DMS53 (cell line): ENCODE results near the gene POLE.
A peak's percentile ranks its signal among the peaks of the same experiment; 100 is the strongest.

Experiments used
- DNase-seq: peaks from one replicate; lab custom pipeline; 2025; lab: John Stamatoyannopoulos, UW

The POLE gene

DNA sequence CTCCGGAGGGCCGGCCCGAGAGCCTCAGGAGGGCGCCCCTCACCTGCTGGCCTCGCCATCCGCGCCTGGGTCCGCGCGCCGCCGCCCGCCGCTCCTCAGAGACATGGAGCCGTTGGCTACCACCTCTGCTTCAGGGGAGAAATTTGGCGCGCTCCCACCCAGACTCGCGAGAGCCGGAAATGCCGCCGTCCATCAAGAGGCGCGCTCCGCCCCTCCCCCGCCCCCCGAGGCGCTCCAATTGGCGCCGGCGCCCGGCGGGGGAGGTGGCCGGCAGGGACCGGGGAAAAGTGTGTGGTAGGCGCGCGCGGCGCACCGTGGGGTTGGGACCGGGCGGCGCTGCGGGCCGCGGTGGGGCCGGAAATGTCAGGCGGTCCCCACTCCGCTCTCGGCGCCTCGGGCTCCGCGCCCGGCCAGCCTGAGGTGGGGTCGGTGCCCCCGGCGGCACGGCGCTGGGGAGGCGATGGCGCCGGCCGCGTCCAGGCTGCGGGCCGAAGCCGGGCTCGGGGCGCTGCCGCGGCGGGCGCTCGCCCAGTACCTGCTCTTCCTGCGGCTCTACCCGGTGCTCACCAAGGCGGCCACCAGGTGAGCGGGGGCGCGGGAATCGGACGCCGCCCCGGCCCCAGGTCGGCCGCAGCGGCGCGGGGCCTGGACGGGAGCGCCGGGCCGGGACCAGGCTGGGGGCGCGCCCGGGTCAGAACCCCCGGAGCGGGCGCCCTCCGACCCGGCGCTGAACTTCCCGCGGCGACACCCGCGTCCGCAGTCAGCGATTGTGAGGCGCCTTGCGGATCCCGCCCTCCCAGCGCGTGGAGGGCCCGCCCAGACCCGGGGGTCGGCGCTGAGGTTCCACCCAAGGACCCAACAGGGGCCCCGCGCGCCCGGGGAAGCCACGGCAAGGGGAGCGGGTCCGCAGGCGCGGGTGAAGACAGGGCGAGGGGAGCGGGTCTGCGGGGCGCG lies at the start of gene POLE, which contains the start of gene PXMP2:
TSS of gene POLE (minus strand) at position 132 of the 954 bp plus-strand sequence. CDS start at position 105, 27 bp downstream.
TSS of gene PXMP2 (plus strand) at position 377 of the 954 bp plus-strand sequence. CDS start at position 461, 84 bp downstream.
- DNase-seq = peak; percentile 98

DNA sequence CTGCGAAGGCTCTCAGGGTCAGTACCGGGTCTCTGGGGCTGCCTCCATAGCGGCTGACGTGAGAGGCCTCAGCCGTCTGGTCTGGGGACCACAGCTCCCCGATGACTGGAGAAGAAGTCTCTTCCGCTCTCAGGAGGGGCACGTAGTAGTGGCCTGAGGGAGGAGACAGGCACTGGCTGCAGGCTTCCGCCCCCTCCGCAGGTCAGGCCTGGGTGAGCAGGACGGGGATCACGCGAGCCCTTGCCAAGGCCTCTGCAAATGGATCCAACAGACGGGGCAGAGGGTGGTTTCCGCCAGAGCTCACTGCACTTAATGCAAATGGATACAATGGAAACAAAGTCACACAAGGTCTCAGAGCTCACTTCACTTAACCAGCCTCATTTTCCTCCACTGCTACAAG lies 49.8 kb upstream of the POLE start:
- DNase-seq = no peak

DNA sequence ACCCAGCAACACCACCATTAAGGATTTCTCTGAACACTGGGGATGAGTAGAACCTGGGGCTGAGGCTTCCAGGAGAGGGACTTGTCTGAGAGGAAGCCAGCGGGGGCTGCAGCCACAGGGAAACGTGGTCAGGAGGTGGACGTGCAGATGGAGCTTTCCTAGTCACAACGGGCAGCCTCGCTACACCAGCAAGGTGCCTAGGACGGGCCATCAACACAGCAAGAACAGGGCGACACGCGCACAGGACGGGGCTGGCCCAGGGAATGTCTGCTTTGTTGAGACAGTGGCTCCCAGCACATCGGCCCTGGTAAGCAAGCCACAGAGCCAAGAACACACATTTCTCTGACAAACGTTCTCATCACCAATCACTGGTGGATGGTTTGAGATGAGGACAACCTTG lies 49.2 kb upstream of the POLE start:
- no peak for DNase-seq

- DNase-seq = no peak
Measured at GRCh38 chr12:132735496-132735895, 48.4 kb upstream of the POLE start.

DNA sequence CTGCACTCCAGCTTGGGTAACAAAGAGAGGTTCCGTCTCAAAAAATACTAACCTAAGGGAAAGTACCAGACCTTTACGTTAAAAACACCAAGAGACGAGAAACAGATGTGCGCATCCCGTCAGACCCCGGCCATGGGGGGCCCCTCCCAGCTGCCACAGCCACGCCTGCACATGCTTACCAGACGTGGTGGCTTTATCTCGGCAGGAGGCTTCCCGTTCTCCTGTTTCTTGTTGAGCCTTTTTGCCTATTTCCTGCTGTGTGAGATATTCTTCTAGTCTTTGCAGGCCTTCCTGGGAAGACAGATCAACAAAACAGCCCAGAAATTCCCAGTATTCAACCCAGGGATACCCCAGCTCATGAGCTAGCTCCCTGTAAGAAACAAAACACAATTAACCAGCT lies 47.1 kb upstream of the POLE start:
- DNase-seq = no peak

DNA sequence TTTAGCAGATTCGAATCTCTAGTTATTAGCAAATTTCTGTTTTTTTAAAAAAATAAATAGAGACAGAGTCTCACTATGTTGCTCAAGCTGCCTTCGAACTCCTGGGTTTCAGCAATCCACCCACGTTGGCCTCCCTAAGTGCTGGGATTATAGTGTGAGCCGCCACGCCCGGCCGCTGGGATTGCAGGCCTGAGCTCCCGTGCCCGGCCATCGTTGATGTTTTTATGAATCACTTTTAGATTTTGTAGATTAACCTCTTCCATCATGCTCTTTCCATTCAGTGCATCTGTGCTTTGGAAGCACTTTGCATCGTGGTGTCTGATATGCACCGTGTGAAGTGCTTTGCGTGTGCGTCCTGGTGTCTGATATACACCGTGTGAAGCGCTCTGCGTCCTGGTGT lies 44.4 kb upstream of the POLE start:
- DNase-seq = no peak

- DNase-seq = no peak
Measured at GRCh38 chr12:132730353-132730752, 43.2 kb upstream of the POLE start.

DNA sequence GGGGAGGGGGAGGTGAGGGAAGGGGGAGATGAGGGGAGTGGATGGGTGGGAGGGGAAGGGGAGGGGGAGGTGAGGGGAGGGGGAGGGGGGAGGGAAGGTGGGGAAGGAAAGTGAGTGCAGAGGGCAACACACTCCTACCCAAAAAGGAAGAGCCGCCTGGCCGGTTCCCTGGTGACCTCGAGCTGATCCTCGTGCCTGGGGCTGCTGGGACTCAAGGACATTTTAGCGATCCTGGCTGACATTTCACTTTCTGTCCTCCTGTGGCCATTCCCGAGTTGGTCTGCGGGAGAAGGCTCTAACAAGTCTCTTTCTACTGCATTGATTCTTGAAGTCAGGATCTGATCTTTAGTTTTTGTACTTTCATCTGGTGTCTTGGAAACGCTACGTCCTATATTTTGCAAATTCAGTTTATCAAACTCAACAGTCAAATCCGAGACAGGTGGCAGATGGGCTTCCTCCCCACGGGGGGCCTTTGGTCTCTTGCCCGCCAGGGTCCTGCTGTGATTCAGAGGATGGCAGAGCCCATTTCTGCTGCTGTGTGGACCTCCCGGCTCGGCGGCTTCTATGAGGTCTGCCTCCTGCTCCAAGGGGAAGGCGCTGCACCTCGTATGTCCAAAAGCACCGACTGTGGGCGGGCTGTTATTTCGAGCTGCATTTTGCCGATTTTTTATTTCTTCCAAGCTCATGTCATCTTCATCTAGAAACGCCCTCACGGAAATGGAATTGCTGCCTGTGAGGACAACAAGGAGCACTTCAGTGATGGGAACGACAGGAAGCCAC lies 42.6 kb upstream of the POLE start:
- peak; percentile 63 for DNase-seq

GRCh38 chr12:132728502-132728901 lies 41.4 kb upstream of the POLE start:
- DNase-seq = no peak

GRCh38 chr12:132727091-132727794 lies 40.1 kb upstream of the POLE start:
- DNase-seq = no peak

DNA sequence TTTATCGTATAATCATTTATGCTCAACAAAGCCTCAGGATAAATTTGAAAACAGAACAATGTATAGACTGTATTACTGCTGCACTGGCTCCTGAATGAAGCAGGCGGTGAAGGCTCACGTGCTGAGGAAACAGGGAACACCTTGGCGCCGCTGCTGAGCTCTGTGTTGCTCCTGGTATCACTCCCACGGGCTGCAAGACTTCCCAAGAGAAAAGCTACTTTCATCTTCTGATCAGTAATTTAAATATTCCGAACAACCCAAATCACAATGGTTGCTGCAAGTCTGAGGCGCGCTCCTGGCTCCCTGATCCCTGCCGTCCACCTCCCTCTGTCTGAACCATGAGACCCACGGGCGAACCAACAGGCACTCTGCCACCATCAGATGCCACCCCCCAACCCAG lies 39.2 kb upstream of the POLE start:
- no peak for DNase-seq

GRCh38 chr12:132724506-132725241 lies 37.5 kb upstream of the POLE start:
- no peak for DNase-seq

GRCh38 chr12:132723764-132724140 lies 36.6 kb upstream of the POLE start:
- DNase-seq = no peak

- DNase-seq = no peak
Measured at GRCh38 chr12:132723015-132723763, 36.0 kb upstream of the POLE start.

- no peak for DNase-seq
Measured at GRCh38 chr12:132720606-132721345, 33.6 kb upstream of the POLE start.

DNA sequence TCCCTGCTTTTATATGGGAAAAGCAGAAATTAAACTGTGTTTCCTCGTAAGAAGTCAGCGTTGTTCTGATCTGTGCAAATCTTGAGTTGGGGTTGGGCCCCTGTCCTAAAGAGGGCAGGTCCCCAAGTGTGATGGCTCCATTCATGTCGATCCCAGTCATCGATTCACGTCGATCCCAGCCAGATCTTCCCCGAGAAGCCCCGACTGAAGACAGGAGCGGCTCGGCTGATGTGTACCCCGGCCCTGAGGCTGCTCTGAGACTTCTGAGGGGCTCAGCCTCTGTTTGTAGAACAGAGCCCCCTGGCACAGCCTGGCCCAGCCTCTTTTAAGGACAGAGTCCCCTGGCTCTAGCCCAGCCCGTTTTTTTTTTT lies 32.8 kb upstream of the POLE start:
- no peak for DNase-seq

DNA sequence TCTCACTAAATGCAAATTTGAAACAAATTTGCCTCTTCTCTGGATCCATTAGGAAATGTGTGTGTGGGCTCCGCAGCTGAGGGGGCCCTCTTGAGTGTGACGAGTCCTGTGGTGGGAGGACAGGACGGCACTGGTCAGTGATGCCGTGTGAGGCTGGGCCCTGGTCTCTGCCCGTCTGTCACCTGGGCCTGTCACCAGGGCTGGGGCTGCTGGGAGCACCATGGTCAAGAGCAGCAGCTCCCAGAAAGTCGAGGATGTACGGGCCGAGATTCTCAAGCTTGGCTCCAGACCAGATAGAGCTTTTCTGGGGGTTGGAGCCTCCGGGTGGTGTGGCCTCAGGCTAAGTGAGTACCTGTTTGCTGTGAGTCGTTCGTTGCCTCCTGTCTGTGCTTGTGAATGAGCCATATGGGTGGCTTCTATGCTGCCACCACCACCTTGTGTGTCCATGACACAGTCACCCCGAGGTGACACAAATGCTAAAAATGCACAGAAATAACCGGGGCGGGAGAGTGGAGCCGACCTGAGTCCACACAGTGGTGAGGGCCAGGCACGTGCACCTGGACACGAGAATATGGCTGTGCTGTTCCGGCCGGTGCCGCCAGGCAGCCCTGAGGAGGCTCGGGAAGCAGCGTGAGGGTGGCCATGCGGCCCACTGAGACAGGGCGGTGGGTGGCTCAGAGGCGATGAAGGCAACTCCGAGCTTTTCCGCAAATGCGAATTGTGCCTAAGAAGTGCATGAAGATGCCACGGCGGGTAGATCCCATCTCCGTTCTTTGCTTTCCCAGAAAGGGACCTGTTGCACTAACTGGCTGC lies 32.2 kb upstream of the POLE start:
- no peak for DNase-seq

GRCh38 chr12:132718644-132719043 lies 31.5 kb upstream of the POLE start:
- no peak for DNase-seq
